22Rv1 (cell line): Measurements from ENCODE around the gene PCYT2.

Experiments used
- H3K27ac ChIP-seq: fragments of 450-650 bp; 2 replicates; pipeline ENCODE4 v1.5.1; 2017
- CTCF ChIP-seq: fragments of 450-650 bp; IDR thresholded peaks from 2 replicates; pipeline ENCODE4 v1.5.1; 2017; ENCODE audit warnings: mild to moderate bottlenecking
- ZFX ChIP-seq: fragments of 450-650 bp; IDR thresholded peaks from 2 replicates; pipeline ENCODE4 v1.6.1; 2017; ENCODE audit warnings: antibody characterized with exemption, borderline replicate concordance

The PCYT2 gene

GRCh38 chr17:81878294-81878693, 32.9 kb downstream of the PCYT2 start:
- no peak overlapping the region for H3K27ac ChIP-seq
- TF ChIP-seq ZFX (no peak), CTCF (no peak)

GRCh38 chr17:81877569-81877968, 33.6 kb downstream of the PCYT2 start:
- TF ChIP-seq ZFX (no peak), CTCF (no peak)
- no peak overlapping the region for H3K27ac ChIP-seq

- TF ChIP-seq ZFX (no peak), CTCF (peak; percentile 37; the same call in 1 of the 2 replicates)
- H3K27ac ChIP-seq: peak overlapping the region; percentile 99
Observed at GRCh38 chr17:81871387-81872230, 39.6 kb downstream of the PCYT2 start.

- TF ChIP-seq CTCF (no peak), ZFX (no peak)
- H3K27ac ChIP-seq: peak within 1 kb of the TSS; percentile 99
Observed at GRCh38 chr17:81870981-81871386, 40.2 kb downstream of the PCYT2 start, which contains the start of gene ARHGDIA. ARHGDIA (minus strand) TSS chr17:81871337; CDS start chr17:81869930, 1,407 bp downstream.

- TF ChIP-seq ZFX (no peak), CTCF (no peak)
- H3K27ac ChIP-seq: peak overlapping the region; percentile 99
Observed at GRCh38 chr17:81870131-81870980, 40.8 kb downstream of the PCYT2 start.

- peak; percentile 84 for TF ChIP-seq CTCF
- no peak for TF ChIP-seq ZFX
- peak overlapping the region; percentile 99 for H3K27ac ChIP-seq
Observed at GRCh38 chr17:81869221-81870130, 41.7 kb downstream of the PCYT2 start.
